Right lobe of liver (tissue), 6 donors: ENCODE measurements around the gene ARHGAP25. TPM values are rescaled to one million over a fixed set of nuclear protein-coding genes. Genes with fewer than 3 reads are reported as not detected.
A peak's percentile ranks its signal among the peaks of the same experiment; 100 is the strongest.

ENCODE experiments used
- ATAC-seq, 4 donors: fragments of 200-7000 bp; cut with Tn5 transposase; one replicate each; pipeline ENCODE4 v1.9.1; 2020; ENCODE audit warnings: mild to moderate bottlenecking in 4 of 4, moderate library complexity in 4 of 4
- DNase-seq, 3 donors: peaks; one replicate each; pipeline ENCODE4 v3.0.0-alpha.2; 2020
- H3K27ac ChIP-seq, 3 donors: fragments of 200-600 bp; one replicate each; pipeline ENCODE4 v1.8.0; 2022
- H3K27me3 ChIP-seq, 2 donors: fragments of 200-600 bp; one replicate each; pipeline ENCODE4 v1.8.0; 2022
- H3K36me3 ChIP-seq, 4 donors: fragments of 200-600 bp; sonication (generic) in 1 of 4; one replicate each; pipeline versions ENCODE4 v1.5.1 to v1.8.0; 2017 to 2022; ENCODE audit warnings: control low read depth in 1 of 4
- H3K4me1 ChIP-seq, 4 donors: fragments of 200-600 bp; sonication (generic) in 1 of 4; one replicate each; pipeline versions ENCODE4 v1.5.1 to v1.8.0; 2017 to 2022; ENCODE audit warnings: control low read depth in 1 of 4
- H3K4me3 ChIP-seq, 3 donors: fragments of 200-600 bp; one replicate each; pipeline ENCODE4 v1.8.0; 2022
- H3K9me3 ChIP-seq, 4 donors: fragments of 200-600 bp; sonication (generic) in 1 of 4; one replicate each; pipeline versions ENCODE4 v1.5.1 to v1.8.0; 2017 to 2022; ENCODE audit warnings: control low read depth in 1 of 4
- CTCF ChIP-seq, 4 donors: fragments of 200-600 bp in 3 of 4; fragments of 450-650 bp in 1 of 4; IDR thresholded peaks; one replicate each; pipeline versions ENCODE4 v1.5.1 to v1.8.0; 2016 to 2022; ENCODE audit warnings: antibody characterized with exemption in 4 of 4, mild to moderate bottlenecking in 2 of 4
- POLR2A ChIP-seq: fragments of 450-650 bp; IDR thresholded peaks from one replicate; pipeline ENCODE4 v1.6.1; 2017; ENCODE audit warnings: antibody characterized with exemption, mild to moderate bottlenecking
- WGBS: methylation state at CpG from one replicate; pipeline ENCODE4 v1.1.6; 2018; ENCODE audit warnings: low coverage, low lambda C conversion rate; ENCODE audit not compliant: insufficient coverage; ENCODE audit errors: missing lambda C conversion rate; 5-methylcytosine and 5-hydroxymethylcytosine counted together
- intact Hi-C, 2 donors: fragments of 100-400 bp; cut with DNase I; formaldehyde crosslinking; loops; one replicate each; pipeline versions ENCODE4 v1.11.2 to v1.14.1; 2022
- total RNA-seq, 6 experiments: library from RNA; depleted of rRNA in 2 of 6; stranded (reverse); fragments of >200 nt in 2 of 6; fragmentation: NEBNext Ultra II Directional in 3 of 6; extraction: Animal tissue kit (Norgen Biotek cat#: 25700) in 3 of 6; gene quantifications; one replicate each; pipeline versions ENCODE4 v1.1.0 to v1.2.4, GENCODE V29; 2016 to 2023
- donor health status: DM: no; HTN: yes; CAD: no.
- donor health status: DM: no; HTN: no; CAD: no.
- donor health status: DM: no; HTN: no; CAD: no.
- donor health status: DM: no; HTN: yes; CAD: no.
- donor health status: DM: no; HTN: yes; CAD: no.

ARHGAP25 gene
- total RNA-seq, 6 experiments from 2014 or later: 3.3 to 9.8 (median 5.0) TPM

DNA sequence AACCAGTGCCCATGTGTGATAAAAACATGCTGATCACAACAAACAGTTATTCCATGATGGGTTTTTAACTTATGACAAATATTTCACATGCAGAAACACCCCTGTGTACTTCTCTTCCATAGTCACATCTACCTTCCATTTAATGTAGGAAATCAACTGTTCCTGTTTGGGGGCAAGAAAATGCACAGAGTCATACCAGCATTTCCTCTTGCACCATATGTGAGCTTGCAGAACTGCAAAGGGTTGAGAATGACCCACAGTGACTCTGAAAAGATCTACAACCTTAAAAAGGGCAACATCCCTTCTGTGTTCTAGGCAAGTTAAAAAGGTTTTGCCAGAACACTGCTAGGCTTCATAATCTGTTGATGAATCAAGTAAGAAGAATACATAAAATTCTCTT is 126.7 kb downstream of the ARHGAP25 start:
- H3K4me3 ChIP-seq: no peak overlapping the region
- no peaks in the 10 kb centered on the region for H3K9me3 ChIP-seq
- intact Hi-C loops: no loop called here
- no peak overlapping the region for H3K27ac ChIP-seq
- peak; percentile 41 to 69 (median 53) for ATAC-seq
- H3K4me1 ChIP-seq: no peaks in the 10 kb centered on the region
- TF ChIP-seq POLR2A (no peak), CTCF (IDR thresholded peaks at IDR 0.05) (no peak)
- H3K36me3 ChIP-seq: no peaks in the 10 kb centered on the region
- no peaks in the 10 kb centered on the region for H3K27me3 ChIP-seq
- no peak for DNase-seq

GRCh38 chr2:68862889-68863288 is 128.3 kb downstream of the ARHGAP25 start:
- ATAC-seq: no peak
- H3K27ac ChIP-seq: no peak overlapping the region
- DNase-seq: no peak
- no peaks in the 10 kb centered on the region for H3K4me1 ChIP-seq
- 50% methylated on average over 4 of the region's 7 CpGs for WGBS
- no peaks in the 10 kb centered on the region for H3K9me3 ChIP-seq
- intact Hi-C loops: no loop called here
- no peaks in the 10 kb centered on the region for H3K27me3 ChIP-seq
- TF ChIP-seq POLR2A: no peak
- TF ChIP-seq CTCF (IDR thresholded peaks at IDR 0.05): no peak
- H3K4me3 ChIP-seq: no peak overlapping the region
- H3K36me3 ChIP-seq: no peaks in the 10 kb centered on the region

DNA sequence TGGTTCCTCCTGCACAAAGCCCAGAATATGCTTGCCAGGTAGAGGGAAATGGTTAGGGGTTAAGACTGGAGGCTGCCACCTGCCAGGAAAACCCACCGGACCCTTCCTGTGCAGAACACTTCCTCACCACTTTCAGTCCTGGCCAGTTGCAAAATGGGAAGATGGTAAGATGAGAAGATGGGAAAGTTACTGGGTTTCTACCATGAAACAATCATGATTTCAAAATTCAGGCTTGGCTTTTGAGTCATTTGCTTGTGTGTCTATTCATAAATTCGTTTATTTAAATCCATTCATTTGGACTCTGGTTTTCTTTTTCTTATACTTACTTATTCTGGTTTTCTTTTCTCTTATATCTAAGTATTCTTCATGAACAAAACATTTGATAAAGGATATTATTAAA is 129.4 kb downstream of the ARHGAP25 start:
- H3K4me1 ChIP-seq: no peaks in the 10 kb centered on the region
- H3K27ac ChIP-seq: no peak overlapping the region
- no peak for TF ChIP-seq CTCF (IDR thresholded peaks at IDR 0.05)
- no peak for TF ChIP-seq POLR2A
- no peaks in the 10 kb centered on the region for H3K27me3 ChIP-seq
- no peak overlapping the region for H3K4me3 ChIP-seq
- H3K36me3 ChIP-seq: no peaks in the 10 kb centered on the region
- 32% methylated on average over 2 of the region's 2 CpGs for WGBS
- no peak for ATAC-seq
- no peak for DNase-seq
- intact Hi-C loops: no loop called here
- no peaks in the 10 kb centered on the region for H3K9me3 ChIP-seq

GRCh38 chr2:68865108-68865507 is 130.5 kb downstream of the ARHGAP25 start:
- DNase-seq (no peak), ATAC-seq (no peak)
- Histone ChIP-seq H3K27me3 (no peaks in the 10 kb centered on the region), H3K4me1 (no peaks in the 10 kb centered on the region), H3K9me3 (no peaks in the 10 kb centered on the region), H3K4me3 (no peak overlapping the region), H3K36me3 (no peaks in the 10 kb centered on the region), H3K27ac (no peak overlapping the region)
- intact Hi-C loops: no loop called here
- no peak for TF ChIP-seq CTCF (IDR thresholded peaks at IDR 0.05)
- TF ChIP-seq POLR2A: no peak

DNA sequence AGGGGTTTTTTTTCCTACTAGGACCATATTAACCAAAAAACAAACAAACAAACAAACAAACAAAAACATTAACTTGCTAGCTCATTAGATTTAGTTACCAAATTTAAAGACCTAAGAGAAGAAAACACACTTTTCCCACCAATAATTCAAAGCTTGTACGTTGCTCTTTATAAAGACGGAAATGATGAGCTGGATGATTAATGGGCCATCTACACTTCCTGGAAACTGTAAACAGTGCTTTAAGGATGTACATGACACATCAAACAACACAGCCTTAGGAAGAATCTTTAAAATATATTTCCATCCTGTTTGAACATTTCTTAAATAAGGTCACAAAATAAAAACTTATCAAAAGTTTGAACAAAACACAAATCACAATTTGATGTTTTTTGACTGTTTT is 135.6 kb downstream of the ARHGAP25 start:
- no peak for TF ChIP-seq CTCF (IDR thresholded peaks at IDR 0.05)
- no peak for TF ChIP-seq POLR2A
- WGBS: 52% methylated on average over 2 of the region's 2 CpGs
- Histone ChIP-seq H3K4me1 (no peaks in the 10 kb centered on the region), H3K27me3 (no peaks in the 10 kb centered on the region), H3K4me3 (peak overlapping the region in 2 of 3 donors; percentile 9 to 14), H3K27ac (no peak overlapping the region), H3K36me3 (no peaks in the 10 kb centered on the region), H3K9me3 (no peaks in the 10 kb centered on the region)
- intact Hi-C loops: no loop called here
- no peak for DNase-seq
- peak in 2 of 4 donors; percentile 28 to 32 for ATAC-seq
